Activated T-helper 9 cell treated with anti-CD3 and anti-CD28 coated beads, Interleukin-2, amount 50 U/mL, for 16 hours (primary cell): ENCODE data around the gene VENTX.
"Not testable (repeated sequence)": the region's sequence is repeated elsewhere in the genome, so short reads cannot be mapped to it uniquely, and the experiment has no call there.

Source experiments
- DNase-seq: peaks from one replicate; pipeline ENCODE4 v3.0.0-alpha.2; 2020; ENCODE audit warnings: low read depth

VENTX gene

GRCh38 chr10:133216776-133217175, 20.9 kb upstream of the VENTX start:
- DNase-seq: no peak

DNA sequence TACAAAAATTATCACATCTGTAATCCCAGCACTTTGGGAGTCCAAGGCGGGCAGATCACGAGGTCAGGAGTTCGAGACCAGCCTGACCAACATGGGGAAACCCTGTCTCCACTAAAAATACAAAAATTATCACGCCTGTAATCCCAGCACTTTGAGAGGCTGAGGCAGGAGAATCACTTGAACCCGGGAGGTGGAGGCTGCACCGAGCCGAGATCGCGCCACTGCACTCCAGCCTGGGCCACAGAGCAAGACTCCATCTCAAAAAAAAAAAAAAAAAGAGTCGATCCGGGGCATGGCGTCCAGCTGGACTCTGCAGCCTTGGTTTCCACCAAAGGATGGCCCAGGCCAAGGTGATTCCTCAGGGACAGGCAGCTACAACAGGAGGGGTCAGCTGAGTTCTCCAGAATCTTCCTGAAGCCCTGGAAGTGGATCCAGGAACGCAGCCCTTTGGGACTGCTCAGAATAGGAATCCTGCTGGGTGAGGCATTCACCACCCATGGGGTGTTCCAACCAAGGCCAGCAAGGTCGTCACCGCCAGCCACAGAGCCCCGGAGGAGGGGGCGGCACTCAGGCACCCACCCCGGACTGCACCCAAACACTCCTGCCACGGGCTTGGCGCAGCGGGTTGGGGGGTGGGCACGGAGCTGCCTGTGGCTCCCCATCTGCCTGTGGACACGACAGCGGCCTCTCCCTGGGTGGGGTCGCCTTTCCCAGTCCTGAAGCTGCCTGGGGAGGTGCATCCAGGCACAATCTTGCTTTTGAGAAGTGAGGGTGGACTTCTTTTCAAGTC, 19.7 kb upstream of the VENTX start:
- DNase-seq: no peak

DNA sequence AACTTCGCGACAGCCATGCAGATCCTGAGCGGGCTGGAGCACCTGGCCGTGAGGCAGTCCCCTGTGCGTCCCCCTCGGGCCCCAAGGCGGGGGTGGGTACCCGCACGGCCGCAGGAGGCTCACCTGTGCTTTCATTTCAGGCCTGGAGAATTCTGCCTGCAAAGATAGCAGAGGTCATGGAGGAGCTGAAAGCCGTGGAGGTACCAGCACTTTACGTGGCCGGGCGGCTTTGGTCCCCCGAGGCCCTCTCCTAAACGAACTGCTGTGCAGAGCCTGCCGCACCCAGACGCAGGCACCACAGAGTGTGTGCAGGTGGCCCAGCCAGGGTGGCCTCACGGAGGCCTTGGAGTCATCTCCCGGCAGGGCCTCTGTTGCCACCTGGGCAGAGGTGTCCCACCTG, 18.8 kb upstream of the VENTX start:
- DNase-seq: no peak

DNA sequence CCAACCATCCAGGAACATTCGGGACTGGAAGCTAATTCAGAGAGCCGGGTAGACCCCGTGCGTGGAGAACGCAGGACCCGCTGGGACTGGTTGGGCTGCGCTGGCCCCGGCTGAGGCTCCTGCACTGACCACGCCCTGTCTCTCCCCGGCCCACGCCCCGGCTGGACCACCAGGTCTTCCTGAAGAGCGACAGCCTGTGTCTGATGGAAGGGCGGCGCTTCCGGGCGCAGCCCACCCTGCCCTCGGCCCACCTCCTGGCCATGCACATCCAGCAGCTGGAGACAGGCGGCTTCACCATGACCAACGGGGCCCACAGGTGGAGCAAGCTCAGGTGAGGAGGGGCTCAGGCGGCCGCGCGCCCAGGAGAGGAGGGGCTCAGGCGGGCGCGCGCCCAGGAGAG, 17.9 kb upstream of the VENTX start:
- no peak for DNase-seq

- DNase-seq: no peak
Observed at GRCh38 chr10:133221331-133221730, 16.3 kb upstream of the VENTX start.

DNA sequence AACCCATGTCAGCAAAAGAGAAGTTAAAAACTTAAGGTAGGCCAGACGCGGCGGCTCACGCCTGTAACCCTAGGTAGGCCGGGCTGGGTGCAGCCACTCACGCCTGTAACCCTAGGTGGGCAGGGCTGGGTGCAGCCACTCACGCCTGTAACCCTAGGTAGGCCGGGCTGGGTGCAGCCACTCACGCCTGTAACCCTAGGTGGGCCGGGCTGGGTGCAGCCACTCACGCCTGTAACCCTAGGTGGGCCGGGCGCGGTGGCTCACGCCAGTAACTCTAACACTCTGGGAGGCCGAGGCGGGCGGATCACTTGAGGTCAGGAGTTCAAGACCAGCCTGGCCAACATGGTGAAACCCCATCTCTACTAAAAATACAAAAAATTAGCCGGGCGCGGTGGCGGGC, 15.9 kb upstream of the VENTX start:
- not testable (repeated sequence) for DNase-seq

- no peak for DNase-seq
Observed at GRCh38 chr10:133224076-133224475, 13.6 kb upstream of the VENTX start.

DNA sequence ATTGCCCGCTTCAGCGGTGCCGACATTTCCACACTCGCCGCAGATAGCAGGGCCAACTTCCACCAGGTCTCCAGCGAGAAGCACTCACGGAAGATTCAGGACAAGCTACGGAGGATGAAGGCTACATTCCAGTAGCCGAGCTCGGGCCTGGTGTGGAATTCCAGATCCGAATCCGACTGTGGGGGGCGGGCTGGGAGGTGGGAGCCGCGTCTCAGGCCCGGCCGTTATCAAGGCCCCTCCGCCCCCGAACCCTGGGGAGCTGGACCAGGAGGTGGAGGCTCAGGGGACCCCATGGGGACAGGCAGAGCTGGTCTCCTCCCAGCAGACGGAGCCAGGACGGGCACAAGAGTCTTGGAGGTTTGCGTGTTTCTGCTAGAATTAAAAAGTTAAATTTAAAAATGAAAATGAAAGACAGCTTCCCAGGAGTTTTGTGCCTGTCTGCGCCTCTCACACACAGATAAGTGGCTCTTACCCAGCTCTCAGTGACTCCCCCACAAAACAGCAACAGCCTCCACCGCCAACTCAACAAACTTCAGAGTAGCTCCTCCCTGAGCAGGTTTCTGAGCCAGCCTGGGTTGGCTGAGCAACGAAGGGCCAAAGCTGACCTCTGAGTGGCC, 12.8 kb upstream of the VENTX start:
- no peak for DNase-seq

- no peak for DNase-seq
Observed at GRCh38 chr10:133225707-133226191, 11.9 kb upstream of the VENTX start.

DNA sequence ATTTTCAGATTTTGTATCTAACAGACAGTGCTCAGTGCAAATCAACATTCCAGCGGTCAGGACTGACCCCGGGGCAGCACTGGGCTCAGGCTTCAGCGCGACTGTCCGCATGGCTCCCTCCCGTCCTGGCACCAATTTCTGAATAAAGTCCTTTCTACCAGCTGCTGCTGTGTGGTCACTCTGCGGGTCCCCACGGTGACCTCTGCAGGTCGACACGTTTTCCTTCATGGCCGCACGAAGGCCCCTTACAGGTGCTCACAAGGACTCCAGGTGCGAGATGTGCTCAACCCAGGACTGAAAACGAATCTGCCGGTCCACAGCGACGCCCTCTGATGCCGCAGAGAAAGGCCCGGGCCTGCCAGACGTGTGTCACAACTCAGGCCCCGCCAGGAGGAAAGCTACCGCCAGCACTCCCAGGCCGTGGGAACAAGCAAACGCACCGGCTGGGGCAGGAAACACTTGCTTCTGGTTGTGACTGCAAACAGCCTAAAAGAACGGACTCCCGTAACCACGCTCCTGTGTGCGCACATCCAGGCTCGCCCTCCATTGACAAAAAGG, 11.3 kb upstream of the VENTX start:
- no peak for DNase-seq

GRCh38 chr10:133227256-133227655, 10.4 kb upstream of the VENTX start:
- DNase-seq: no peak

- DNase-seq: no peak
Observed at GRCh38 chr10:133229265-133230043, 8.2 kb upstream of the VENTX start.

- DNase-seq: no peak
Observed at GRCh38 chr10:133230044-133230361, 7.7 kb upstream of the VENTX start, which contains the start of gene UTF1. Gene UTF1 (plus strand): TSS chr10:133230217. CDS start chr10:133230289, 72 bp downstream.

- no peak for DNase-seq
Observed at GRCh38 chr10:133230387-133231195, 7.1 kb upstream of the VENTX start.

DNA sequence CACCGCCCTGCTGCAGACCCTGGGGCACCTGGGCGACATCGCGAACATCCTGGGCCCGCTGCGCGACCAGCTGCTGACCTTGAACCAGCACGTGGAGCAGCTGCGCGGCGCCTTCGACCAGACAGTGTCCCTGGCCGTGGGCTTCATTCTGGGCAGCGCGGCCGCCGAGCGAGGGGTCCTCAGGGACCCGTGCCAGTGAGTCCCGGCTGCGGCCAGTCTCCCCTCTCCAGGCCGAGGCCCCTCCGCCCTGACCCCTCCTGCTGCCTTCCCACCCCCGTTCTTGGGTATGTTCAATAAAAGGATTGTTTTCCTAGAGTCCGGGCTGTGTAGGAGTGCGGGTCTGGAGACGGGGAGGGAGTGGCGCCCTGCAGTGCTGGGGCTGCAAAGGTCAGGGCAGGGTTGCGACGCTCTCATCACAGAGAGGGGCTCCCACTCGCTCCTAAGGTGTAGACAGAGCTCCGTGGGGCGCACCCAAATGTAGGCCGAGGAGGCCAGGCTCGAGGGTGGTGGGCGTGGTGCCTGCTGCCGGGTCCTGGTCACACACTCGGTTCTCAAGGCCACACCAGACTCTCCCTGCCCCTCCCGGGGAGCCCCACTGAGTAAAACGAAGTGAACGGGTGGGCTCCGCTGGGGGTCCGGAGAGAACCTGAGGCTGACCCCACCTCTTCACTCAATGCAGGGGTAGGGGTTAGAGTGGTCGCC, 6.3 kb upstream of the VENTX start:
- DNase-seq: no peak

DNA sequence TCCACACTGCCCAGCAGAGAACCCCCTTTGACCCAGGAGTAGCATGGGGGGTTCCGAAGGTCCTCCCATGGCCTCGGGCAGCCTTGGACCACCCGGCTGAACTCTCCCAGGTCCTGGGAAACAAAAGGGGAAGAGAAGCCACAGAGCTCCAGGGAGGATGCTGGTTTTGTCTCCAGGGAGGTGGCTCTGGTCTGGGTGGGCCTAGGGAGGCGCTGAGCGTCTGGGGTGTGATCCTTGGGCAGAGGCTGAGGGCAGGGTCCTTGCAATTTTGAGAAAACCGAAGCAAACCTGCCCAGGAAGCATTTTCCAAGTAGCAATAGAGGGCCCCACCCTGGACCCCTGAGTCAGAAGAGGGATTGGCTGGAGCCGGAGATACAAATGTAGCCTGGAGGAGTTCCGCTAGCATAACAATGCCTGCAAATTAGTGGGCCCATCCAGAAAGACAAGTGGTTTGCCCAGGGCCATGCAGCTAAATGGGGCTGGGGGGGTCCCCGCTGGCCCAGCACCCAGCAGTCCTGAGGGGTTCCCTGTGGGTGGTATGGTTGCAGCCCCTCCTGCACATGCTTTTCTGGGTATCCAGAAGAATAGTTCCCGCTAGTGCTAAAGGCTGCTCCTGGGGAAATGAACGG, 5.6 kb upstream of the VENTX start:
- DNase-seq: no peak

DNA sequence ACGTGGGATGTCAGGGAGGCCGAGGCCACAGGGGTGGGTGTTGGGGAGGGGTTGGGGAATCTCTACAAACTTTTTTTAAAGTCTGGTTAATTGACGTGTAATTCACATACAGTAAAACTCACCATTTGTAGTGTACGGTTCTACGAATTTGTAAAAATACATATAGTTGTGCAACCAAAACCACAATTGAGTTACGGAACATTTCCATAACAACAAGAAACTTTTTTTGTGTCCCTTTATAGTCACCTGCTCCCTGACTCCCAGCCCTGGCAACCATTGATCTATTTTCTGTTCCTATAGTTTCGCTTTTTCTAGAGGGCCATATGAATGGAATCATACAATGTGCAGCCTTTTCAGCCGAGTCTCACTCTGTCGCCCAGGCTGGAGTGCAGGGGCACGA, 2.9 kb upstream of the VENTX start:
- DNase-seq: not testable (repeated sequence)

DNA sequence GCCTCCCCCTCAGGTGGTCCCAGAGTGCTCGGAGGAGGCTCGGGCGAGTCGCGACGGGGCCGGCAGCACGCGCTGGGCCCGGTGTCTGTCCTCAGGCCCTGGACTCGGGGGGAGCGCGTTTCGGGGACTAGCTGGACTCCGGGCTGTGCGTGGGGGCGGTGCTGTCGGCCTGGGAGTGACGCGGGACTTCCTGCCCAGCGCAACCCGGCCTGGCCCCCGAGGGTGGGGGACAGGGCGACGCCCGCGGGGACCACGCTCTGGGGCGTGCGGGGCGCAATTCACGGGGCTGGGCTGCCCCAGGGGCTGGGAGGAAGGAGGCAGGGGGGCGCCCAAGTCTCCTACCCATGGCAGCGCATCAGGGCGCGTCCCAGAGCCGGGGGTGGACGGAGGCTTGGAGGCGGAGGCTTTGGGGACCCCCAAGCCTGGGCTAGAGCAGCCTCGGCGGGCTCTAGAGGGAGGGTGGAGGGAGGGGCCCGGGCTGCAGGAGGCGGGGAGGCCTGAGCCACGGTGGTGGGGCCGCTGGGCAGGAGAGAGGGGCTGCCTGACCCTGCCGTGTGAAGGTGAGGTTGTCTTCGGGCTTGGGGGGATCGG, 2.3 kb upstream of the VENTX start:
- DNase-seq: no peak

- DNase-seq: no peak
Observed at GRCh38 chr10:133235932-133236331, 1.7 kb upstream of the VENTX start.
